PC-9 (cell line): ENCODE measurements around the gene C20orf202.

Experiments
- CTCF ChIP-seq: fragments of 200-600 bp; sonication (generic); conservative IDR thresholded peaks from 2 replicates; pipeline ENCODE4 v1.6.1; 2017; ENCODE audit warnings: mixed run types, antibody characterized with exemption, mild to moderate bottlenecking, moderate library complexity
- EZH2 ChIP-seq: fragments of 200-600 bp; sonication (generic); IDR thresholded peaks from 2 replicates; pipeline ENCODE4 v1.8.0; 2017; ENCODE audit warnings: antibody characterized with exemption, low read depth

DNA sequence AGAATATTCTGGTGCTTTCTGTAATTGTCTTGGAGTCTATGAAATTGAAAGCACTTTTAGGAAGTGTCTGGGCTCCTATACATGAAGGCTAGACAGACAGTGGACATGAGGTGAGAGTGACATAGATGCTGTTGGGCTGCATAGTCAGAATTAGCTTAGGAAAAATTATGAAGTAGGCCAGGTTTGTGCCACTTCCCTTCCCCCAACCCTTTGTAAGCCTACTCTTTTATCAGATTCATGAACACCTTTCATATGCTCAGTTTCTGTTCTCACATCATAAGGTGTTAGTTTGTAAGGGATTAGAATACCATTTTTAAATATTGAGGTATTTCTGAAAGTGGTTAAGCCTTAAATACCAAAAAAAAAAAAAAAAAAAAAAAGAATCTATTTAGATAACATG lies 44.4 kb downstream of the C20orf202 start:
- no peak for TF ChIP-seq CTCF
- no peak for TF ChIP-seq EZH2
